Memory B cell (primary cell): ENCODE data around the gene LDLRAD1.
"Not testable (repeated sequence)": the region's sequence is repeated elsewhere in the genome, so short reads cannot be mapped to it uniquely, and the experiment has no call there.

Experiments
- ATAC-seq: fragments of 150-1000 bp; cut with Tn5 transposase; 2 replicates; pipeline ENCODE4 v1.10.0; 2021; ENCODE audit warnings: low read depth, mild to moderate bottlenecking, moderate library complexity
- DNase-seq, 2 donors: peaks; one replicate each; pipeline ENCODE4 v3.0.0; 2022; ENCODE audit warnings: low spot score in 2 of 2
- H3K27ac Mint-ChIP-seq: one replicate; pipeline ENCODE4 v1.8.0; 2022; ENCODE audit warnings: mild to moderate bottlenecking, moderate library complexity, mixed read lengths
- H3K27me3 Mint-ChIP-seq: one replicate; pipeline ENCODE4 v1.8.0; 2022; ENCODE audit warnings: mixed read lengths
- H3K36me3 Mint-ChIP-seq: one replicate; pipeline ENCODE4 v1.8.0; 2022; ENCODE audit warnings: mild to moderate bottlenecking, mixed read lengths
- H3K4me1 Mint-ChIP-seq: one replicate; pipeline ENCODE4 v1.8.0; 2022; ENCODE audit warnings: mixed read lengths
- H3K4me3 Mint-ChIP-seq: one replicate; pipeline ENCODE4 v1.8.0; 2022; ENCODE audit warnings: mild to moderate bottlenecking, moderate library complexity, mixed read lengths
- H3K9me3 Mint-ChIP-seq: one replicate; pipeline ENCODE4 v1.8.0; 2022; ENCODE audit warnings: mixed read lengths

Gene LDLRAD1

GRCh38 chr1:54010415-54011117 lies 7.4 kb downstream of the LDLRAD1 start:
- Mint-ChIP-seq H3K27me3 (peaks cover 17% of the 10 kb centered on the region), H3K4me3 (no peak overlapping the region), H3K27ac (no peak overlapping the region), H3K9me3 (no peaks in the 10 kb centered on the region), H3K36me3 (no peaks in the 10 kb centered on the region), H3K4me1 (no peaks in the 10 kb centered on the region)
- DNase-seq = no peak
- ATAC-seq = no peak

- Mint-ChIP-seq H3K36me3 (no peaks in the 10 kb centered on the region), H3K4me1 (no peaks in the 10 kb centered on the region), H3K9me3 (no peaks in the 10 kb centered on the region), H3K27ac (no peak overlapping the region), H3K27me3 (peaks cover 17% of the 10 kb centered on the region), H3K4me3 (no peak overlapping the region)
- no peak for DNase-seq
- ATAC-seq = no peak
Observed at GRCh38 chr1:54009406-54009805, 8.6 kb downstream of the LDLRAD1 start.

GRCh38 chr1:54008876-54009275 lies 9.1 kb downstream of the LDLRAD1 start:
- ATAC-seq (no peak), DNase-seq (no peak)
- Mint-ChIP-seq H3K9me3 (no peaks in the 10 kb centered on the region), H3K36me3 (no peaks in the 10 kb centered on the region), H3K4me1 (no peaks in the 10 kb centered on the region), H3K27ac (no peak overlapping the region), H3K4me3 (no peak overlapping the region), H3K27me3 (peaks cover 15% of the 10 kb centered on the region)

GRCh38 chr1:54007613-54008012 lies 10.4 kb downstream of the LDLRAD1 start:
- no peak overlapping the region for H3K27ac Mint-ChIP-seq
- ATAC-seq = no peak
- peaks cover 9% of the 10 kb centered on the region for H3K27me3 Mint-ChIP-seq
- no peak overlapping the region for H3K4me3 Mint-ChIP-seq
- no peaks in the 10 kb centered on the region for H3K36me3 Mint-ChIP-seq
- H3K9me3 Mint-ChIP-seq = no peaks in the 10 kb centered on the region
- no peak for DNase-seq
- H3K4me1 Mint-ChIP-seq = no peaks in the 10 kb centered on the region

- H3K27ac Mint-ChIP-seq = no peak overlapping the region
- ATAC-seq = no peak
- H3K9me3 Mint-ChIP-seq = no peaks in the 10 kb centered on the region
- H3K4me1 Mint-ChIP-seq = no peaks in the 10 kb centered on the region
- H3K27me3 Mint-ChIP-seq = peaks cover 5% of the 10 kb centered on the region
- no peak for DNase-seq
- no peaks in the 10 kb centered on the region for H3K36me3 Mint-ChIP-seq
- H3K4me3 Mint-ChIP-seq = no peak overlapping the region
Observed at GRCh38 chr1:54006508-54006907, 11.5 kb downstream of the LDLRAD1 start.

- ATAC-seq = no peak
- H3K4me1 Mint-ChIP-seq = no peaks in the 10 kb centered on the region
- peaks cover 2% of the 10 kb centered on the region for H3K27me3 Mint-ChIP-seq
- DNase-seq = no peak
- no peaks in the 10 kb centered on the region for H3K9me3 Mint-ChIP-seq
- no peak overlapping the region for H3K4me3 Mint-ChIP-seq
- H3K36me3 Mint-ChIP-seq = no peaks in the 10 kb centered on the region
- no peak overlapping the region for H3K27ac Mint-ChIP-seq
Observed at GRCh38 chr1:54004481-54005049, 13.4 kb downstream of the LDLRAD1 start.

GRCh38 chr1:54003750-54004480 lies 14.1 kb downstream of the LDLRAD1 start:
- H3K27ac Mint-ChIP-seq, H3K27me3 Mint-ChIP-seq, ATAC-seq, H3K36me3 Mint-ChIP-seq, H3K4me3 Mint-ChIP-seq, H3K4me1 Mint-ChIP-seq, H3K9me3 Mint-ChIP-seq, DNase-seq: not testable (repeated sequence)

- Mint-ChIP-seq H3K4me1 (no peaks in the 10 kb centered on the region), H3K4me3 (no peak overlapping the region), H3K9me3 (no peaks in the 10 kb centered on the region), H3K27ac (no peak overlapping the region), H3K36me3 (no peaks in the 10 kb centered on the region), H3K27me3 (peaks cover 2% of the 10 kb centered on the region)
- ATAC-seq (no peak), DNase-seq (no peak)
Observed at GRCh38 chr1:54003249-54003646, 14.7 kb downstream of the LDLRAD1 start.

- H3K36me3 Mint-ChIP-seq = no peaks in the 10 kb centered on the region
- H3K27me3 Mint-ChIP-seq = peaks cover 2% of the 10 kb centered on the region
- H3K4me3 Mint-ChIP-seq = no peak overlapping the region
- DNase-seq (no peak), ATAC-seq (no peak)
- H3K27ac Mint-ChIP-seq = no peak overlapping the region
- no peaks in the 10 kb centered on the region for H3K4me1 Mint-ChIP-seq
- H3K9me3 Mint-ChIP-seq = no peaks in the 10 kb centered on the region
Observed at GRCh38 chr1:54002544-54003248, 15.3 kb downstream of the LDLRAD1 start.

- H3K27ac Mint-ChIP-seq = no peak overlapping the region
- no peak for ATAC-seq
- H3K36me3 Mint-ChIP-seq = no peaks in the 10 kb centered on the region
- DNase-seq = no peak
- peaks cover 2% of the 10 kb centered on the region for H3K27me3 Mint-ChIP-seq
- no peaks in the 10 kb centered on the region for H3K4me1 Mint-ChIP-seq
- no peak overlapping the region for H3K4me3 Mint-ChIP-seq
- no peaks in the 10 kb centered on the region for H3K9me3 Mint-ChIP-seq
Observed at GRCh38 chr1:54001591-54001990, 16.4 kb downstream of the LDLRAD1 start.

- Mint-ChIP-seq H3K4me1 (no peaks in the 10 kb centered on the region), H3K27ac (no peak overlapping the region), H3K36me3 (no peaks in the 10 kb centered on the region), H3K27me3 (no peaks in the 10 kb centered on the region), H3K9me3 (no peaks in the 10 kb centered on the region), H3K4me3 (no peak overlapping the region)
- no peak for ATAC-seq
- no peak for DNase-seq
Observed at GRCh38 chr1:53999920-54000319, 18.1 kb downstream of the LDLRAD1 start.

- no peaks in the 10 kb centered on the region for H3K36me3 Mint-ChIP-seq
- H3K27ac Mint-ChIP-seq = no peak overlapping the region
- H3K4me1 Mint-ChIP-seq = no peaks in the 10 kb centered on the region
- H3K4me3 Mint-ChIP-seq = no peak overlapping the region
- ATAC-seq (no peak), DNase-seq (no peak)
- peaks cover 1% of the 10 kb centered on the region for H3K27me3 Mint-ChIP-seq
- no peaks in the 10 kb centered on the region for H3K9me3 Mint-ChIP-seq
Observed at GRCh38 chr1:53998223-53998622, 19.8 kb downstream of the LDLRAD1 start.

- DNase-seq = no peak
- H3K4me3 Mint-ChIP-seq = no peak overlapping the region
- H3K36me3 Mint-ChIP-seq = no peaks in the 10 kb centered on the region
- no peak overlapping the region for H3K27ac Mint-ChIP-seq
- ATAC-seq = no peak
- H3K4me1 Mint-ChIP-seq = no peaks in the 10 kb centered on the region
- H3K9me3 Mint-ChIP-seq = no peaks in the 10 kb centered on the region
- H3K27me3 Mint-ChIP-seq = peaks cover 1% of the 10 kb centered on the region
Observed at GRCh38 chr1:53995683-53996082, 22.3 kb downstream of the LDLRAD1 start.

- not testable (repeated sequence) for ATAC-seq, H3K27me3 Mint-ChIP-seq, H3K27ac Mint-ChIP-seq, H3K4me3 Mint-ChIP-seq, H3K36me3 Mint-ChIP-seq, H3K4me1 Mint-ChIP-seq, H3K9me3 Mint-ChIP-seq, DNase-seq
Observed at GRCh38 chr1:53994516-53994915, 23.5 kb downstream of the LDLRAD1 start.
